Tibial nerve (tissue), 4 donors: Measurements from ENCODE around the gene NDUFB10. TPM values are rescaled to one million over a fixed set of nuclear protein-coding genes. Genes with fewer than 3 reads are reported as not detected.

Source experiments
- DNase-seq, 2 donors: peaks; one replicate each; pipeline ENCODE4 v3.0.0-alpha.2; 2019; ENCODE audit warnings: low spot score in 2 of 2
- H3K27ac ChIP-seq, 4 donors: fragments of 200-600 bp; sonication (generic) in 3 of 4; one replicate each; pipeline ENCODE4 v1.5.1; 2017 to 2019; ENCODE audit warnings: mild to moderate bottlenecking in 1 of 4
- H3K27me3 ChIP-seq, 2 donors: fragments of 200-600 bp; sonication (generic) in 1 of 2; one replicate each; pipeline versions ENCODE4 v1.5.1 to v1.6.0; 2017 to 2019
- H3K36me3 ChIP-seq, 3 donors: fragments of 200-600 bp; sonication (generic); one replicate each; pipeline ENCODE4 v1.5.1; 2018 to 2019
- H3K4me1 ChIP-seq, 4 donors: fragments of 200-600 bp; sonication (generic) in 3 of 4; one replicate each; pipeline ENCODE4 v1.5.1; 2017 to 2019
- H3K4me3 ChIP-seq, 4 donors: fragments of 200-600 bp; sonication (generic) in 3 of 4; one replicate each; pipeline ENCODE4 v1.5.1; 2017 to 2019; ENCODE audit warnings: mild to moderate bottlenecking in 1 of 4, moderate library complexity in 1 of 4
- H3K9me3 ChIP-seq, 4 donors: fragments of 200-600 bp; sonication (generic) in 3 of 4; one replicate each; pipeline ENCODE4 v1.5.1; 2017 to 2019
- CTCF ChIP-seq, 5 experiments: fragments of 200-600 bp in 3 of 5; fragments of 450-650 bp in 2 of 5; sonication (generic) in 3 of 5; IDR thresholded peaks; one replicate each; pipeline ENCODE4 v1.5.1; 2016 to 2019; ENCODE audit warnings: antibody characterized with exemption in 5 of 5, mild to moderate bottlenecking in 3 of 5, moderate library complexity in 2 of 5
- EP300 ChIP-seq, 2 donors: sonication (generic); formaldehyde crosslinking; IDR thresholded peaks; one replicate each; pipeline ENCODE4 v1.6.1; 2017; ENCODE audit warnings: antibody characterized with exemption in 2 of 2, mild to moderate bottlenecking in 1 of 2
- POLR2A ChIP-seq, 2 donors: fragments of 450-650 bp; IDR thresholded peaks; one replicate each; pipeline ENCODE4 v1.6.1; 2017; ENCODE audit warnings: antibody characterized with exemption in 2 of 2, mild to moderate bottlenecking in 2 of 2, moderate library complexity in 2 of 2
- WGBS, 2 donors: methylation state at CpG; one replicate each; pipeline ENCODE4 v1.1.5; 2018; 5-methylcytosine and 5-hydroxymethylcytosine counted together
- total RNA-seq, 4 donors: library from RNA; depleted of rRNA; stranded (reverse); fragments of >200 nt; gene quantifications; one replicate each; pipeline ENCODE4 v1.1.0, GENCODE V29; 2016

NDUFB10 gene
- total RNA-seq, 4 donors from 2014 or later: 86.9 to 136 (median 116) TPM

DNA sequence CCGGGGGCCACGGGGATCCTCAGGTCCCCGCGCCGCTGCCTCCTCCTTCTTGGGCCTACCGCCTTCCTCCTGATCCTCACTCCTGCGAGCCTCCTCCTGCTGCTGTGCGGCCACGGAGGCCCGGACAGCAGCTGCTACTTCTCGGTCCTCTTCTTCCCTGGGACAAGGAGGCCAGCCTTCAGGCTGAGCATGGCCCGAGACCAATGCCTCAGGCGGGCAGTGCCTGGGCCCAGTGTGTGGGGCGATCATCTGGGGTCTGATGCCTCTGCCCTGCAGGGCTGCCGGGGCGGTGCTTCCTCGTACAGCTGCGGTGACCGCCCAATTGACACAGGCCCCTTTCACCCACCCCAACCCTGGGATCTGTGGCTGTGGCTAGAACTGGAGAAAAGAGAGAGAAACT, 41.7 kb downstream of the NDUFB10 start:
- H3K27ac ChIP-seq: no peak overlapping the region
- no peak for DNase-seq
- no peak overlapping the region for H3K4me3 ChIP-seq
- peaks cover 20 to 76% (median 23%) of the 10 kb centered on the region in 3 donors for H3K36me3 ChIP-seq
- no peak for TF ChIP-seq CTCF (IDR thresholded peaks at IDR 0.05)
- no peaks in the 10 kb centered on the region for H3K9me3 ChIP-seq
- H3K27me3 ChIP-seq: no peaks in the 10 kb centered on the region
- H3K4me1 ChIP-seq: peaks cover 0 to 31% (median 24%) of the 10 kb centered on the region in 4 donors
- WGBS, 2 donors: 90 to 97% methylated on average over 11 to 19 of the region's 19 CpGs

GRCh38 chr16:2001456-2002355, 42.4 kb downstream of the NDUFB10 start:
- H3K9me3 ChIP-seq: no peaks in the 10 kb centered on the region
- no peak overlapping the region for H3K27ac ChIP-seq
- DNase-seq: no peak
- H3K36me3 ChIP-seq: peaks cover 20 to 69% (median 23%) of the 10 kb centered on the region in 3 donors
- H3K4me1 ChIP-seq: peaks cover 0 to 38% (median 30%) of the 10 kb centered on the region in 4 donors
- WGBS, 2 donors: 93 to 95% methylated on average over 46 to 52 of the region's 53 CpGs
- no peak overlapping the region for H3K4me3 ChIP-seq
- no peaks in the 10 kb centered on the region for H3K27me3 ChIP-seq
- TF ChIP-seq CTCF (IDR thresholded peaks at IDR 0.05): no peak
- no peak for TF ChIP-seq EP300 (IDR thresholded peaks at IDR 0.05)
- TF ChIP-seq POLR2A (IDR thresholded peaks at IDR 0.05): no peak

GRCh38 chr16:2002406-2003230, 43.3 kb downstream of the NDUFB10 start:
- H3K4me1 ChIP-seq: peaks cover 0 to 47% (median 39%) of the 10 kb centered on the region in 4 donors
- no peaks in the 10 kb centered on the region for H3K9me3 ChIP-seq
- 90% methylated on average over 29 to 34 of the region's 47 CpGs for WGBS, 2 donors
- H3K36me3 ChIP-seq: peaks cover 20 to 60% (median 23%) of the 10 kb centered on the region in 3 donors
- H3K27me3 ChIP-seq: no peaks in the 10 kb centered on the region
- H3K4me3 ChIP-seq: no peak overlapping the region
- H3K27ac ChIP-seq: no peak overlapping the region
- DNase-seq: no peak
- TF ChIP-seq CTCF (IDR thresholded peaks at IDR 0.05) (no peak), EP300 (IDR thresholded peaks at IDR 0.05) (no peak), POLR2A (IDR thresholded peaks at IDR 0.05) (no peak)

DNA sequence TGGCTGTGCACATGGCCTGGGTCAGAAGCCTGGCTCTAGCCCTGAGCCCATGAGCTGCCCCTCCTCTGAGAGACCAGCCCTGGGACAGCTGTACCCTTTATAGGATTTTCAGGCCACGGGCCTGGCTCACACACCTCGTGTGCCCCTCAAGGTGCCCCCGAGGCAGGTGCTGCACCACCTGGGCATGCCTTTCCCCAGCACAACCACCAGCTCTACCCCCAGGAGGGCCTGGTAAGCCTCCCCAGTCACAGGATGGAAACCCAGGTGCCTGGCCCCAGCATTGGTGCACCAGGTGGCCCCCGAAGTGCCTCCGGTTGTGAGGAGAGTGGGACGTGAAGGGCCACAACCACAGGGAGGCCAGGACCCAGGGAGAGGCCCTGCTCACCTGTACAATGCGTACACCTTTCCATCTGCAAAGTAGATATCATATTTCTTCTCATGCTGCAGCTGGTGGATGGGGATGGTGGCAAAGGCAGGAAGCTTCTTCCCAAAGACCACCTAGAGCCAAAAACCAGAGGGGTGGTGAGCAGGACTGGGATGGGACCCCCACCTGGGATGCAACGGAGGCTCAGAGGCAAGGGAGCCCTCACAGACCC, 44.0 kb downstream of the NDUFB10 start:
- WGBS, 2 donors: 85 to 94% methylated on average over 6 to 8 of the region's 8 CpGs
- H3K9me3 ChIP-seq: no peaks in the 10 kb centered on the region
- no peak for DNase-seq
- H3K36me3 ChIP-seq: peaks cover 18 to 53% (median 23%) of the 10 kb centered on the region in 3 donors
- H3K27me3 ChIP-seq: no peaks in the 10 kb centered on the region
- peak overlapping the region in 2 of 4 donors; percentile 46 to 92 for H3K27ac ChIP-seq
- no peak overlapping the region for H3K4me3 ChIP-seq
- TF ChIP-seq CTCF (IDR thresholded peaks at IDR 0.05) (no peak), POLR2A (IDR thresholded peaks at IDR 0.05) (no peak), EP300 (IDR thresholded peaks at IDR 0.05) (no peak)
- H3K4me1 ChIP-seq: peaks cover 4 to 54% (median 46%) of the 10 kb centered on the region in 4 donors
